ENCODE data around the gene ABCG4. TPM values are rescaled to one million over a fixed set of nuclear protein-coding genes. Genes with fewer than 3 reads are reported as not detected.
"Not testable (repeated sequence)": the region's sequence is repeated elsewhere in the genome, so short reads cannot be mapped to it uniquely, and the experiment has no call there.

The ABCG4 gene
- total RNA-seq, 2 experiments from 2014 or later, result not detected

- H3K27ac Mint-ChIP-seq, result no peak overlapping the region
- DNase-seq, result no peak
- CTCF ChIA-PET, result interaction anchor here (0.9 to 1.6 kb wide), 7 partner anchors 9 to 203 kb away, joined by 3 to 4 read pairs (median 3); partner anchors contain the start of genes HINFP and VPS11
- H3K36me3 Mint-ChIP-seq, result peaks cover 23% of the 10 kb centered on the region
- H3K27me3 Mint-ChIP-seq, result no peaks in the 10 kb centered on the region
- intact Hi-C loops (cut with micrococcal nuclease), result no loop called here
- no peaks in the 10 kb centered on the region for H3K4me1 Mint-ChIP-seq (ENCODE audit: low read depth)
- no peak overlapping the region for H3K4me3 Mint-ChIP-seq
- no peaks in the 10 kb centered on the region for H3K9me3 Mint-ChIP-seq
- POLR2A ChIA-PET, result no interaction called here
These were observed 14.4 kb upstream of the ABCG4 start for GRCh38 chr11:119134389-119134978.

DNA sequence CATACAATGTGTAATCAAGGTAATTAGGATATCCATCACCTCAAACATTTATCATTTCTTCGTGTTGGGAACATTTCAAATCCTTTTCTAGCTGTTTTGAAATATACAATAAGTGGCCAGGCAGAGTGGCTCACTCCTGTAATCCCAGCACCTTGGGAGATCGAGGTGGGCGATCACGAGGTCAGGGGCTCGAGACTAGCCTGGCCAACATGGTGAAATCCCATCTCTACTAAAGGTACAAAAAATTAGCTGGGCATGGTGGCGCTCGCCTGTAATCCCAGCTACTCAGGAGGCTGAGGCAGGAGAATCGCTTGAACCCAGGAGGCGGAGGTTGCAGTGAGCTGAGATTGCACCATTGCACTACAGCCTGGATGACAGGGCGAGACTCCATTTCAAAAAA, 9.6 kb upstream of the ABCG4 start:
- H3K9me3 Mint-ChIP-seq; H3K36me3 Mint-ChIP-seq; H3K4me3 Mint-ChIP-seq; POLR2A ChIA-PET; H3K27ac Mint-ChIP-seq; CTCF ChIA-PET; DNase-seq; H3K4me1 Mint-ChIP-seq (ENCODE audit: low read depth); intact Hi-C loops (cut with micrococcal nuclease): not testable (repeated sequence)
- peaks cover 11% of the 10 kb centered on the region for H3K27me3 Mint-ChIP-seq

DNA sequence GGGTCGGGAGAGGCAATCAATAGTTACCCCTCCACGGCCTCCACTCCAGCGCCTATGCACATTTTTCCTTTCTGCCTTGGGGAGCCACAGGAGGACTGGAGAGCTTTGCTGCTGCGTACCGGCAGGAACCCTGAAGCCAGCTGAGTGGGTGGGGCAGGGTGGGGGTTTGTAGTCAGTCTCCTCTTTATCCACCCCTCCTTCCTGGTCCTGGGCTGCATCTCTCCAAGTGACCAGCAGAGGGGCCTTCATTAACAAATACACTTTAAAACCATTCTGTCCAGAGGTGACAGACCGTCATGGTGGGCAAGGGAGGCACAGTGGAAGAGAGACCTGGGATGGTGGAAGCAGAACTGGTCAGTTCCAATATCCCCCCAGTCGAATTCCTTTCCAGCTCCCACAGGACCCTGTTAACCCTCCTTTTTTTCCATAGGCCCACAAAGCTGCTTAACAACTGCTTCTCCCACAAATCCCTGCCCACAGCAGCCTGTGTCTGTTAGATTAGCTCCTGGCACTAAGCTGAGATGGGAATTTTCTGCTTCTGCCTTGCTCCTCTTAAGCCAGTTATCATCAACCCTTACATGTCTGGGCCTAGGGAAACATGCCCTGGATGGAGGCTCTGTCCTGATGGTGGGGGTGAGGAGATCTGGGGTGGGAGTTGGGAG, 3.9 kb upstream of the ABCG4 start:
- H3K9me3 Mint-ChIP-seq, result no peaks in the 10 kb centered on the region
- CTCF ChIA-PET, result interaction anchor here (1.0 to 1.6 kb wide), 6 partner anchors 24 to 195 kb away, joined by 3 to 12 read pairs (median 4); partner anchors contain the start of gene NLRX1
- H3K27ac Mint-ChIP-seq, result no peak overlapping the region
- POLR2A ChIA-PET, result no interaction called here
- H3K36me3 Mint-ChIP-seq, result no peaks in the 10 kb centered on the region
- peaks cover 7% of the 10 kb centered on the region for H3K4me1 Mint-ChIP-seq (ENCODE audit: low read depth)
- intact Hi-C loops (cut with micrococcal nuclease), result loop anchor here (2.0 kb wide), 1 partner anchor 52 kb away; no protein-coding TSS in a partner anchor
- H3K4me3 Mint-ChIP-seq, result no peak overlapping the region
- peak; percentile 54 for DNase-seq
- peaks cover 24% of the 10 kb centered on the region for H3K27me3 Mint-ChIP-seq

DNA sequence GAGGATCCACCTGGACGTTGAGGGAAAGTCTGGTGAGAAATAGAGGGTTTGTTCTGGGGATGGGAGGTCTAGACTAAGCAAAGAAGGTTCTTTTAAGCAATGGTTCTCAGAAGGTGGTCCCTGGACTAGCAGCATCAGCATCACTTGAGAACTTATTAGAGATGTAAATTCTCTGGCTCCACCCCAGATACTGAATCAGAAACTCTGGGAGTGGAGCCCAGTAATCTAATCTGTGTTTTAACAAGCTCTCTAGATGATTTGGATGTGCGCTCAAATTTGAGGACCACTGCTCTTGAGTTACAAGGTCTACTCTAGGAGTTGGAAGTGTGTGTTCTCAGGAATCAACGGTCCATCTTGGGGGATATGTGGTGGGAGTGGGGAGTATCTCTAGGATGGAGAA, 3.3 kb upstream of the ABCG4 start:
- intact Hi-C loops (cut with micrococcal nuclease), result loop anchor here (2.0 kb wide), 1 partner anchor 51 kb away; no protein-coding TSS in a partner anchor
- Mint-ChIP-seq H3K4me1 (ENCODE audit: low read depth) (peaks cover 7% of the 10 kb centered on the region), H3K27me3 (peaks cover 24% of the 10 kb centered on the region), H3K4me3 (no peak overlapping the region), H3K27ac (no peak overlapping the region), H3K9me3 (no peaks in the 10 kb centered on the region), H3K36me3 (no peaks in the 10 kb centered on the region)
- ChIA-PET CTCF (interaction anchor here (1.0 to 1.6 kb wide), 6 partner anchors 24 to 194 kb away, joined by 3 to 12 read pairs (median 4); partner anchors contain the start of gene NLRX1), POLR2A (no interaction called here)
- DNase-seq, result no peak

DNA sequence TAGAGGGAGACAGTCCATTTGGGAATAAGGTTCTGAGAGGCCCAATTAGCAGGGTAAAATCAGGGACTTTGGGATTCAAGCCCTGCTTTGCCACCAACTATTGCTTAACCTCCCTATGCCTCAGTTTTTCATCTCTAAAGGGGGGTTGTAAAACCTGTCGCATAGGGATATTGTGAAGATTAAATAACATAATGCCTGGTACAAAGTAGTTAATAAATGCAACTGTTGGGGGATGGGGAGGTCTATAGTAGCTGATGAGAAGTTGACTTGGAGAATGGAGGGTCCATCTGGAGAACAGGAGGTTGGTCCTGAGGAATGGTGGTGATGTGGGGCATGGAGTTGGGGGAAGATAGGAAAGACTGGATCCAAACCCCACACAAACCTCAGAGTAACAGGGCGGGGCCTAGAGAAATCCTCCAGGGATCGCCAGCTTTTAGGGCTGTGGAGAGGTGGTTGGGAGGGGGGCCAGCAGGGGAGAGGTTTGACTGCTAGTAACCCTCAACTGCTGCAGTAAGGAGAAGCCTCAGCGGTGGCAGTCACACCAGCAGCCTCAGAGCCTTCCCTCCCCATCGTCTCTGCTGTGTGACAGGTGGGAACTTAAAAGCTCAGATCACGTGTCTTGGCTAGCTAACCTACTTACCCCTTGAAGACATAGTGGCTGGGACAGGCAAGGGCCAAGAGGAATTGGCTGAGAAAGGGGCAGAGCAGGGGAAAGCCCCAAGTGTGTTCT, 1.1 kb upstream of the ABCG4 start:
- CTCF ChIA-PET, result interaction anchor here (1.1 to 1.2 kb wide), 2 partner anchors 12 to 13 kb away, joined by 3 read pairs; no protein-coding TSS in a partner anchor
- Mint-ChIP-seq H3K27ac (no peak overlapping the region), H3K4me1 (ENCODE audit: low read depth) (peaks cover 7% of the 10 kb centered on the region), H3K4me3 (no peak overlapping the region), H3K9me3 (no peaks in the 10 kb centered on the region), H3K36me3 (no peaks in the 10 kb centered on the region), H3K27me3 (peaks cover 22% of the 10 kb centered on the region)
- POLR2A ChIA-PET, result no interaction called here
- intact Hi-C loops (cut with micrococcal nuclease), result no loop called here
- DNase-seq, result no peak

DNA sequence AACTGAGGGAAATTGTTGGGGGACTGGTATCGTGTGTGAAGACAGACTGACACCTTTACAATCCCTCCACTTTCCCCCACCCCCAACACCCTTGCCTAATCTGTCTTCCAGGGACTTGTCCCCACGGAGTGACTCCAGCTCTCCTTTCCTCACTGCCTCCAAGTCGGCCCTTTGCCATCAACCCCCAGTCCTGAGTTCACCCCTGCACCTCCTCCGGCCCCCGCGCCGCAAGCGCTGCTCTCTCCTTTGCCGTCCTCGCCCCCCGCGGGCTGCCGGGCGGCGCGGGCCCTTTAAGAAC, 183 bp upstream of the ABCG4 start:
- POLR2A ChIA-PET, result no interaction called here
- intact Hi-C loops (cut with micrococcal nuclease), result no loop called here
- H3K36me3 Mint-ChIP-seq, result no peaks in the 10 kb centered on the region
- H3K27ac Mint-ChIP-seq, result no peak overlapping the region
- H3K4me1 Mint-ChIP-seq (ENCODE audit: low read depth), result peaks cover 7% of the 10 kb centered on the region
- peaks cover 17% of the 10 kb centered on the region for H3K27me3 Mint-ChIP-seq
- CTCF ChIA-PET, result interaction anchor here (1.1 to 1.3 kb wide), 3 partner anchors 11 to 57 kb away, joined by 3 to 4 read pairs (median 3); no protein-coding TSS in a partner anchor
- DNase-seq, result no peak
- H3K4me3 Mint-ChIP-seq, result peak overlapping the region; percentile 58
- no peaks in the 10 kb centered on the region for H3K9me3 Mint-ChIP-seq

DNA sequence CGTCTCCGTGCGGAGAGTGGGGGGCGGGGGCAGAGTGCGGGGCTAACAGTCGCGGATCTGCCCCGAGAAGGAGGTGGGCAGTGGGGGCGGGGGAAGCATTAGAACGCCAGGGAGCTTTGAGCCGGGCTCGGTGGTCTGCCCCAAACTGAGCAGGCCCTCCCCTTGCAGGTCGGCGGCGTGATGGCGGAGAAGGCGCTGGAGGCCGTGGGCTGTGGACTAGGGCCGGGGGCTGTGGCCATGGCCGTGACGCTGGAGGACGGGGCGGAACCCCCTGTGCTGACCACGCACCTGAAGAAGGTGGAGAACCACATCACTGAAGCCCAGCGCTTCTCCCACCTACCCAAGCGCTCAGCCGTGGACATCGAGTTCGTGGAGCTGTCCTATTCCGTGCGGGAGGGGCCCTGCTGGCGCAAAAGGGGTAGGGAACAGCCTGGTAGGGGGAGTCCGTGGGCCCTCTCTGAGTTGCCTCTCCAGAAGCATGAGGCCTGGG, 979 bp downstream of the ABCG4 start:
- intact Hi-C loops (cut with micrococcal nuclease), result no loop called here
- Mint-ChIP-seq H3K9me3 (no peaks in the 10 kb centered on the region), H3K36me3 (no peaks in the 10 kb centered on the region), H3K4me1 (ENCODE audit: low read depth) (peaks cover 7% of the 10 kb centered on the region), H3K27ac (no peak overlapping the region), H3K27me3 (peaks cover 16% of the 10 kb centered on the region), H3K4me3 (no peak overlapping the region)
- CTCF ChIA-PET, result interaction anchor here (1.0 to 1.3 kb wide), 4 partner anchors 19 to 56 kb away, joined by 3 to 4 read pairs (median 3); partner anchors contain the start of gene NLRX1
- POLR2A ChIA-PET, result no interaction called here
- DNase-seq, result no peak

- DNase-seq, result no peak
- H3K4me3 Mint-ChIP-seq, result no peak overlapping the region
- no peaks in the 10 kb centered on the region for H3K36me3 Mint-ChIP-seq
- H3K9me3 Mint-ChIP-seq, result no peaks in the 10 kb centered on the region
- no peak overlapping the region for H3K27ac Mint-ChIP-seq
- POLR2A ChIA-PET, result interaction anchor here (0.6 kb wide), 2 partner anchors 20 to 80 kb away, joined by 3 to 4 read pairs; no protein-coding TSS in a partner anchor
- CTCF ChIA-PET, result interaction anchor here (0.9 to 1.7 kb wide), 5 partner anchors 8 to 172 kb away, joined by 3 to 4 read pairs (median 3); partner anchors contain the start of gene CBL
- intact Hi-C loops (cut with micrococcal nuclease), result no loop called here
- H3K4me1 Mint-ChIP-seq (ENCODE audit: low read depth), result peaks cover 7% of the 10 kb centered on the region
- peaks cover 8% of the 10 kb centered on the region for H3K27me3 Mint-ChIP-seq
These were observed 3.2 kb downstream of the ABCG4 start for GRCh38 chr11:119152043-119152442.

- Mint-ChIP-seq H3K9me3 (no peaks in the 10 kb centered on the region), H3K36me3 (no peaks in the 10 kb centered on the region), H3K27ac (no peak overlapping the region), H3K4me3 (no peak overlapping the region), H3K4me1 (ENCODE audit: low read depth) (peaks cover 7% of the 10 kb centered on the region), H3K27me3 (peaks cover 8% of the 10 kb centered on the region)
- ChIA-PET POLR2A (interaction anchor here (0.6 kb wide), 1 partner anchor 19 kb away, joined by 4 read pairs; no protein-coding TSS in a partner anchor), CTCF (interaction anchor here (0.9 to 1.7 kb wide), 3 partner anchors 8 to 171 kb away, joined by 3 to 4 read pairs (median 3); partner anchors contain the start of gene CBL)
- intact Hi-C loops (cut with micrococcal nuclease), result no loop called here
- no peak for DNase-seq
These were observed 3.8 kb downstream of the ABCG4 start for GRCh38 chr11:119152604-119153003.

DNA sequence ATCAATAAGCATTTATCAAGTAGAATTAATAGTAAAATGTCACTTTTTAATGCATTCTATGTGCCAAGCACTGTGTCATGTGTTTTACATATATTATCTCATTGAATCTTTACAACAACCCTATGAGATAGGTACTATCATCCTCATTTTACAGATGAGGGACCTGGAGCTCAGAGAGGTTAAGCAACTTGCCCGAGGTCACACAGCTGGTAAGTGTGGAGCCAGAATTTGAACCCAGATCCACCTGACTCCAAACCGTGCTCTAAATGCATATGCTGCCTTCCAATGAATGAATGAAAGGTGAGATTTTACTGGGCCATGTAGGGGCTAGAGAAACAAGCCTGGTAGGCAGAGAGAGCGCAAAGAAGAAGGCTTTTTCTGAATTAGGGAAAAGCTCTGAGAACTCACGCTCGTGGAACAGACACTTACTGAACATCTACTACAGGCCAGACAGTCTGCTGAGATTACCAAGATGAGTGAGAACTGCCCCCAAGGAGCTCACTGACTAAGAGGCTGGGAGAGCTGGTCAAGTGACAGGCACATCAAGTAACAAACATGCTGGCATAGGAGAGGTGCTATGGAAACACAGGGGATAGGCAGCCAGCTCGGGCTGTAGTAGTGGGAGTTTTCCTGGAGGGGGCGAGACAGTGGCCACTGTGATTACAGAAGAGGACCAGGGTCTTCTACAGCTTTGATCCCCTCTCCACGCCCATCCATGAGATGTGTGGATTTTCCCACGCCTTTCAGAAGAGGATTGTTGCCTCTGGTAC, 4.4 kb downstream of the ABCG4 start:
- DNase-seq, result no peak
- H3K36me3 Mint-ChIP-seq, result no peaks in the 10 kb centered on the region
- peaks cover 4% of the 10 kb centered on the region for H3K4me1 Mint-ChIP-seq (ENCODE audit: low read depth)
- ChIA-PET CTCF (interaction anchor here (0.9 to 1.7 kb wide), 3 partner anchors 7 to 170 kb away, joined by 3 to 4 read pairs (median 3); partner anchors contain the start of gene CBL), POLR2A (no interaction called here)
- no peak overlapping the region for H3K27ac Mint-ChIP-seq
- intact Hi-C loops (cut with micrococcal nuclease), result no loop called here
- no peak overlapping the region for H3K4me3 Mint-ChIP-seq
- H3K9me3 Mint-ChIP-seq, result no peaks in the 10 kb centered on the region
- peaks cover 3% of the 10 kb centered on the region for H3K27me3 Mint-ChIP-seq

DNA sequence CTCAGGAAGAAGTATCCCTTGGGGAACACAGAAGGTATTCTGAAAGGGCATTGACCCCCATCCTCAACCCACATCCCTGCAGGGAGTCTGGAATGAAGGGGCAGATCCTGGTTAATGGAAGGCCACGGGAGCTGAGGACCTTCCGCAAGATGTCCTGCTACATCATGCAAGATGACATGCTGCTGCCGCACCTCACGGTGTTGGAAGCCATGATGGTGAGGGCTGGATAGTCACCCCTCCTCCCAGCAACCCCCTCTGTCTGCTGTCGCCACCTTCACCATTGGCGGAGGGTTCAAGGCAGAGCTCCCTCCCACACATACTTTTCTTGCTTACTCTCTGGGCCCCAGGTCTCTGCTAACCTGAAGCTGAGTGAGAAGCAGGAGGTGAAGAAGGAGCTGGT, 5.3 kb downstream of the ABCG4 start:
- ChIA-PET CTCF (no interaction called here), POLR2A (no interaction called here)
- no peak overlapping the region for H3K27ac Mint-ChIP-seq
- no peaks in the 10 kb centered on the region for H3K4me1 Mint-ChIP-seq (ENCODE audit: low read depth)
- no peak overlapping the region for H3K4me3 Mint-ChIP-seq
- no peaks in the 10 kb centered on the region for H3K9me3 Mint-ChIP-seq
- no peak for DNase-seq
- intact Hi-C loops (cut with micrococcal nuclease), result no loop called here
- no peaks in the 10 kb centered on the region for H3K27me3 Mint-ChIP-seq
- no peaks in the 10 kb centered on the region for H3K36me3 Mint-ChIP-seq
